H9 (cell line): Measurements from ENCODE around the gene CXCR2. TPM values are rescaled to one million over a fixed set of nuclear protein-coding genes. Genes with fewer than 3 reads are reported as not detected.

Source experiments
- DNase-seq: peaks from one replicate; pipeline ENCODE4 v3.0.0-alpha.2; 2017
- H2AFZ ChIP-seq: one replicate; pipeline ENCODE4 v1.6.1; 2013; ENCODE audit warnings: mild to moderate bottlenecking, low read length, control low read depth, moderate library complexity
- H2AK5ac ChIP-seq: 2 replicates; pipeline ENCODE4 v1.6.1; 2013; ENCODE audit warnings: low read length, control low read depth, mixed read lengths; ENCODE audit not compliant: insufficient read length
- H2BK120ac ChIP-seq: one replicate; pipeline ENCODE4 v1.6.1; 2013; ENCODE audit warnings: low read depth, mild to moderate bottlenecking, low read length, control low read depth, inconsistent platforms; ENCODE audit not compliant: poor library complexity, severe bottlenecking
- H2BK12ac ChIP-seq: 2 replicates; pipeline ENCODE4 v1.6.1; 2013; ENCODE audit warnings: low read length, control low read depth, mixed read lengths, low read depth; ENCODE audit not compliant: insufficient read length
- H2BK15ac ChIP-seq: 2 replicates; pipeline ENCODE4 v1.6.1; 2013; ENCODE audit warnings: low read depth, low read length, control low read depth
- H2BK20ac ChIP-seq: one replicate; pipeline ENCODE4 v1.6.1; 2013; ENCODE audit warnings: low read depth, mild to moderate bottlenecking, low read length, control low read depth, inconsistent platforms; ENCODE audit not compliant: poor library complexity, severe bottlenecking
- H2BK5ac ChIP-seq: 2 replicates; pipeline ENCODE4 v1.6.1; 2013; ENCODE audit warnings: low read length, control low read depth, mixed read lengths; ENCODE audit not compliant: insufficient read length
- H3K14ac ChIP-seq: 2 replicates; pipeline ENCODE4 v1.6.1; 2013; ENCODE audit warnings: low read length, control low read depth; ENCODE audit not compliant: insufficient read depth
- H3K18ac ChIP-seq: 2 replicates; pipeline ENCODE4 v1.6.1; 2013; ENCODE audit warnings: low read depth, mild to moderate bottlenecking, mixed read lengths, low read length, control low read depth; ENCODE audit not compliant: insufficient read length
- H3K23ac ChIP-seq: 2 replicates; pipeline ENCODE4 v1.6.1; 2013; ENCODE audit warnings: low read length, control low read depth, mixed read lengths, low read depth; ENCODE audit not compliant: insufficient read length
- H3K23me2 ChIP-seq: 2 replicates; pipeline ENCODE4 v1.6.1; 2013; ENCODE audit warnings: low read depth, mild to moderate bottlenecking, mixed read lengths, low read length, control low read depth; ENCODE audit not compliant: insufficient read length, poor library complexity, severe bottlenecking
- H3K27ac ChIP-seq: 2 replicates; pipeline ENCODE4 v1.5.1; 2013; ENCODE audit warnings: low read length, control low read depth, mixed read lengths, low read depth; ENCODE audit not compliant: insufficient read length
- H3K27me3 ChIP-seq: 2 replicates; pipeline ENCODE4 v1.6.1; 2013; ENCODE audit warnings: low read length, control low read depth, inconsistent platforms; ENCODE audit not compliant: insufficient read depth
- H3K4ac ChIP-seq: 2 replicates; pipeline ENCODE4 v1.6.1; 2013; ENCODE audit warnings: low read depth, mild to moderate bottlenecking, control low read depth, inconsistent platforms, low read length, moderate library complexity
- H3K4me1 ChIP-seq: 2 replicates; pipeline ENCODE4 v1.6.1; 2013; ENCODE audit warnings: low read length, control low read depth, inconsistent platforms; ENCODE audit not compliant: insufficient read depth
- H3K4me2 ChIP-seq: 2 replicates; pipeline ENCODE4 v1.6.1; 2013; ENCODE audit warnings: low read length, control low read depth, mixed read lengths; ENCODE audit not compliant: insufficient read length, insufficient read depth
- H3K56ac ChIP-seq: 2 replicates; pipeline ENCODE4 v1.6.1; 2013; ENCODE audit warnings: low read depth, mild to moderate bottlenecking, mixed read lengths, low read length, control low read depth; ENCODE audit not compliant: insufficient read length
- H3K79me1 ChIP-seq: 2 replicates; pipeline ENCODE4 v1.6.1; 2013; ENCODE audit warnings: low read depth, mild to moderate bottlenecking, moderate library complexity, low read length, control low read depth, inconsistent platforms; ENCODE audit not compliant: insufficient read depth, poor library complexity, severe bottlenecking
- H3K79me2 ChIP-seq: 2 replicates; pipeline ENCODE4 v1.6.1; 2013; ENCODE audit warnings: low read length, control low read depth, inconsistent platforms; ENCODE audit not compliant: insufficient read depth
- H3K9ac ChIP-seq: 2 replicates; pipeline ENCODE4 v1.6.1; 2013; ENCODE audit warnings: low read length, control low read depth, mixed read lengths; ENCODE audit not compliant: insufficient read length; ENCODE audit errors: extremely low read depth
- H3K9me3 ChIP-seq: one replicate; pipeline ENCODE4 v1.6.1; 2013; ENCODE audit warnings: low read depth, low read length, inconsistent platforms; ENCODE audit not compliant: control insufficient read depth
- H3T11ph ChIP-seq: one replicate; pipeline ENCODE4 v1.6.1; 2013; ENCODE audit warnings: mild to moderate bottlenecking, low read length, control low read depth, inconsistent platforms
- H4K20me1 ChIP-seq: one replicate; pipeline ENCODE4 v1.6.1; 2013; ENCODE audit not compliant: control insufficient read depth, insufficient read length, insufficient read depth
- H4K5ac ChIP-seq: 2 replicates; pipeline ENCODE4 v1.6.1; 2013; ENCODE audit warnings: low read depth, mild to moderate bottlenecking, mixed read lengths, low read length, control low read depth; ENCODE audit not compliant: insufficient read length
- H4K8ac ChIP-seq: replicated peaks from 2 replicates; pipeline ENCODE4 v1.6.1; 2013; ENCODE audit warnings: low read length, control low read depth, mixed read lengths, low read depth; ENCODE audit not compliant: insufficient read length
- H4K91ac ChIP-seq: 2 replicates; pipeline ENCODE4 v1.6.1; 2013; ENCODE audit warnings: low read depth, mild to moderate bottlenecking, moderate library complexity, mixed read lengths, low read length, control low read depth; ENCODE audit not compliant: insufficient read length
- H3K27ac Mint-ChIP-seq, 3 experiments: 2 replicates in 2 of 3; 3 replicates in 1 of 3; pipeline ENCODE4 v1.8.0; 2020 to 2021; ENCODE audit warnings: mixed read lengths in 3 of 3, mild to moderate bottlenecking in 1 of 3, moderate library complexity in 1 of 3
- H3K27me3 Mint-ChIP-seq: 2 replicates; pipeline ENCODE4 v1.8.0; 2021; ENCODE audit warnings: low read depth, mild to moderate bottlenecking, moderate library complexity, mixed read lengths
- H3K36me3 Mint-ChIP-seq, 3 experiments: 2 replicates in 2 of 3; 3 replicates in 1 of 3; pipeline ENCODE4 v1.8.0; 2020 to 2021; ENCODE audit warnings: low read depth in 3 of 3, mixed read lengths in 3 of 3; ENCODE audit not compliant: insufficient read depth in 1 of 3
- H3K4me1 Mint-ChIP-seq, 2 experiments: 2 replicates each; pipeline ENCODE4 v1.8.0; 2020; ENCODE audit warnings: mixed read lengths in 2 of 2
- H3K4me3 Mint-ChIP-seq, 2 experiments: 2 replicates in 1 of 2; 3 replicates in 1 of 2; pipeline ENCODE4 v1.8.0; 2020 to 2021; ENCODE audit warnings: mild to moderate bottlenecking in 2 of 2, mixed read lengths in 2 of 2, moderate library complexity in 1 of 2
- H3K9me3 Mint-ChIP-seq, 2 experiments: 2 replicates in 1 of 2; 3 replicates in 1 of 2; pipeline ENCODE4 v1.8.0; 2020; ENCODE audit warnings: mild to moderate bottlenecking in 2 of 2, mixed read lengths in 2 of 2, moderate library complexity in 1 of 2
- WGBS: extraction: QIAGEN DNeasy Blood & Tissue Kit; methylation state at CpG from one replicate; pipeline ENCODE4 v1.1.7; 2013; ENCODE audit warnings: missing lambda C conversion rate, low lambda C conversion rate, mixed read lengths; ENCODE audit not compliant: insufficient read length; ENCODE audit errors: extremely low coverage; 5-methylcytosine and 5-hydroxymethylcytosine counted together
- total RNA-seq: library from RNA; stranded (reverse); gene quantifications from 2 replicates; pipeline ENCODE4 v1.2.1, GENCODE V29; 2021
- TF ChIP-seq, protein P1 (sequence below): fragments of 200-600 bp; sonication (generic); conservative IDR thresholded peaks from 3 replicates; pipeline ENCODE4 v1.8.0; 2021; ENCODE audit warnings: antibody characterized with exemption, mild to moderate bottlenecking

The CXCR2 gene
- total RNA-seq, 1 experiment from 2014 or later, result 0.59 TPM

DNA sequence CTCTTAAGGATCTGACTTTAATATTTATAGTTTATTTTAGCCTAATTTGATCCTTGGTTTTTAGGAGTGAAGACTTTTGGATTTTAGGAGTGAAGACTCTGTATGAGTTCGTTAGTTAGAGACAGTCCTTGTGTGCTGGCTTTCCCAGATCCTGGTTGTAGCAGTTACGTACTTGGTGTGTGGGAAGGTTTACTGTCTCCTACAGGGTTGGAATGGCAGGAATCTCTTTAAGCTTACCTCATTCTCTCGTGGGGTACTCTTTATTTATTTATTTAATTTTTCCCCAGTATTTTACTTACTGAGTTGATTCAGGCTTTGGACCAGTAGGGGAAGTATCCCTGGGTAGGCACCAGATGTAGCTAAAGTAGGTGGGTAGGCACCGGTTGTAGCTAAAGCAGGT, 1.8 kb upstream of the CXCR2 start:
- Histone ChIP-seq H3T11ph (no peak overlapping the region), H3K4me1 (peaks cover 3% of the 10 kb centered on the region), H3K9ac (no peak overlapping the region), H4K8ac (no peak overlapping the region), H3K27me3 (no peaks in the 10 kb centered on the region), H2BK15ac (no peak overlapping the region), H3K79me2 (no peaks in the 10 kb centered on the region), H2AFZ (no peak overlapping the region), H3K4ac (no peak overlapping the region), H3K9me3 (no peaks in the 10 kb centered on the region), H2BK20ac (no peak overlapping the region), H2BK5ac (no peak overlapping the region), H4K20me1 (no peaks in the 10 kb centered on the region), H3K27ac (no peak overlapping the region), H3K18ac (no peak overlapping the region), H4K91ac (no peak overlapping the region), H4K5ac (no peak overlapping the region), H3K56ac (no peak overlapping the region), H3K23ac (no peak overlapping the region), H3K23me2 (no peaks in the 10 kb centered on the region), H3K79me1 (no peaks in the 10 kb centered on the region), H2AK5ac (no peak overlapping the region), H3K4me2 (no peak overlapping the region), H3K14ac (no peak overlapping the region), H2BK12ac (no peak overlapping the region), H2BK120ac (no peak overlapping the region)
- peaks cover 5% of the 10 kb centered on the region for H3K27me3 Mint-ChIP-seq
- no peak overlapping the region for H3K4me3 Mint-ChIP-seq
- peaks cover 5 to 29% (median 13%) of the 10 kb centered on the region in 3 experiments; a peak in 6 of 7 replicates for H3K36me3 Mint-ChIP-seq
- peaks cover 41 to 42% of the 10 kb centered on the region in 2 experiments for H3K4me1 Mint-ChIP-seq
- TF ChIP-seq, protein P1, sequence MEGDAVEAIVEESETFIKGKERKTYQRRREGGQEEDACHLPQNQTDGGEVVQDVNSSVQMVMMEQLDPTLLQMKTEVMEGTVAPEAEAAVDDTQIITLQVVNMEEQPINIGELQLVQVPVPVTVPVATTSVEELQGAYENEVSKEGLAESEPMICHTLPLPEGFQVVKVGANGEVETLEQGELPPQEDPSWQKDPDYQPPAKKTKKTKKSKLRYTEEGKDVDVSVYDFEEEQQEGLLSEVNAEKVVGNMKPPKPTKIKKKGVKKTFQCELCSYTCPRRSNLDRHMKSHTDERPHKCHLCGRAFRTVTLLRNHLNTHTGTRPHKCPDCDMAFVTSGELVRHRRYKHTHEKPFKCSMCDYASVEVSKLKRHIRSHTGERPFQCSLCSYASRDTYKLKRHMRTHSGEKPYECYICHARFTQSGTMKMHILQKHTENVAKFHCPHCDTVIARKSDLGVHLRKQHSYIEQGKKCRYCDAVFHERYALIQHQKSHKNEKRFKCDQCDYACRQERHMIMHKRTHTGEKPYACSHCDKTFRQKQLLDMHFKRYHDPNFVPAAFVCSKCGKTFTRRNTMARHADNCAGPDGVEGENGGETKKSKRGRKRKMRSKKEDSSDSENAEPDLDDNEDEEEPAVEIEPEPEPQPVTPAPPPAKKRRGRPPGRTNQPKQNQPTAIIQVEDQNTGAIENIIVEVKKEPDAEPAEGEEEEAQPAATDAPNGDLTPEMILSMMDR, result no peak
- H3K27ac Mint-ChIP-seq, result no peak overlapping the region
- WGBS, result no CpG with 5 or more reads among the region's 4 CpGs
- no peak for DNase-seq
- H3K9me3 Mint-ChIP-seq, result peaks cover 22 to 31% of the 10 kb centered on the region in 2 experiments
